HEK293T (cell line): Measurements from ENCODE around the gene ICOS.

Experiments used
- CTCF ChIA-PET: fragments of 350-600 bp; formaldehyde crosslinking; extraction: SDS; loops from one replicate; lab custom pipeline; 2021; ENCODE audit warnings: antibody characterized with exemption, inconsistent platforms; lab: Yijun Ruan, JAX
- POLR2A ChIA-PET: fragments of 350-600 bp; formaldehyde crosslinking; extraction: SDS; loops from one replicate; lab custom pipeline; 2020; ENCODE audit warnings: antibody characterized with exemption, inconsistent platforms; lab: Yijun Ruan, JAX
- DNase-seq: peaks from one replicate; pipeline ENCODE4 v3.0.0; 2012; ENCODE audit warnings: mixed read lengths; ENCODE audit errors: extremely low spot score
- ARNT ChIP-seq: fragments of 450-650 bp; IDR thresholded peaks from 2 replicates; pipeline ENCODE4 v1.6.1; 2017; ENCODE audit warnings: mild to moderate bottlenecking
- BHLHE40 ChIP-seq: fragments of 450-650 bp; IDR thresholded peaks from 2 replicates; pipeline ENCODE4 v1.6.1; 2016; ENCODE audit warnings: mild to moderate bottlenecking, moderate library complexity, borderline replicate concordance
- CTBP1 ChIP-seq: fragments of 450-650 bp; IDR thresholded peaks from 2 replicates; pipeline ENCODE4 v1.6.1; 2016; ENCODE audit warnings: borderline replicate concordance
- ELF4 ChIP-seq: fragments of 450-650 bp; IDR thresholded peaks from 2 replicates; pipeline ENCODE4 v1.6.1; 2017; ENCODE audit warnings: antibody characterized with exemption
- FOXA1 ChIP-seq: fragments of 450-650 bp; IDR thresholded peaks from 2 replicates; pipeline ENCODE4 v1.6.1; 2016; ENCODE audit warnings: mild to moderate bottlenecking
- FOXK2 ChIP-seq: fragments of 450-650 bp; IDR thresholded peaks from 2 replicates; pipeline ENCODE4 v1.6.1; 2016; ENCODE audit warnings: mild to moderate bottlenecking
- FOXM1 ChIP-seq: fragments of 450-650 bp; IDR thresholded peaks from 2 replicates; pipeline ENCODE4 v1.6.1; 2017; ENCODE audit warnings: mild to moderate bottlenecking, borderline replicate concordance
- HDGF ChIP-seq: fragments of 450-650 bp; IDR thresholded peaks from 2 replicates; pipeline ENCODE4 v1.6.1; 2017; ENCODE audit warnings: antibody characterized with exemption, borderline replicate concordance
- L3MBTL2 ChIP-seq: fragments of 450-650 bp; conservative IDR thresholded peaks from 2 replicates; pipeline ENCODE4 v1.6.1; 2016; ENCODE audit warnings: mild to moderate bottlenecking
- LEF1 ChIP-seq: fragments of 450-650 bp; IDR thresholded peaks from 2 replicates; pipeline ENCODE4 v1.6.1; 2017; ENCODE audit warnings: mild to moderate bottlenecking, borderline replicate concordance
- NFRKB ChIP-seq: fragments of 450-650 bp; IDR thresholded peaks from 2 replicates; pipeline ENCODE4 v1.6.1; 2016; ENCODE audit warnings: mild to moderate bottlenecking, moderate library complexity
- PKNOX1 ChIP-seq: fragments of 450-650 bp; IDR thresholded peaks from 2 replicates; pipeline ENCODE4 v1.6.1; 2016
- SP1 ChIP-seq: fragments of 450-650 bp; IDR thresholded peaks from 2 replicates; pipeline ENCODE4 v1.6.1; 2017
- SUZ12 ChIP-seq: fragments of 450-650 bp; IDR thresholded peaks from 2 replicates; pipeline ENCODE4 v1.6.1; 2016; ENCODE audit warnings: mild to moderate bottlenecking
- TARDBP ChIP-seq: fragments of 450-650 bp; IDR thresholded peaks from 2 replicates; pipeline ENCODE4 v1.6.1; 2016
- ZNF384 ChIP-seq: fragments of 450-650 bp; IDR thresholded peaks from 2 replicates; pipeline ENCODE4 v1.6.1; 2016

The ICOS gene

GRCh38 chr2:203936535-203936934 lies at the start of gene ICOS:
TSS of gene ICOS (plus strand) at chr2:203936763. CDS start at chr2:203936815, 52 bp downstream.
- POLR2A ChIA-PET: no interaction called here
- no peak for DNase-seq
- no peak for TF ChIP-seq FOXM1
- TF ChIP-seq SUZ12: no peak
- TF ChIP-seq TARDBP: no peak
- CTCF ChIA-PET: no interaction called here

- no peak for DNase-seq
- CTCF ChIA-PET: no interaction called here
These were observed 48.9 kb upstream of the ICOS start for GRCh38 chr2:203887677-203888076.

GRCh38 chr2:203889542-203889941 lies 47.0 kb upstream of the ICOS start:
- POLR2A ChIA-PET: no interaction called here
- CTCF ChIA-PET: no interaction called here
- TF ChIP-seq HDGF: no peak
- TF ChIP-seq FOXA1: no peak
- no peak for DNase-seq

More at GRCh38 chr2:203887677-203888076, 48.9 kb upstream of the ICOS start:
- TF ChIP-seq FOXA1 (no peak), SUZ12 (no peak), SP1 (no peak), HDGF (no peak), NFRKB (no peak), TARDBP (no peak), ELF4 (no peak), LEF1 (no peak), BHLHE40 (no peak), FOXM1 (no peak), ARNT (no peak), FOXK2 (no peak), PKNOX1 (no peak), CTBP1 (no peak)
- POLR2A ChIA-PET: interaction anchor here (0.6 kb wide), 1 partner anchor 152 kb away, joined by 3 read pairs; no protein-coding TSS in a partner anchor

- DNase-seq: no peak
- POLR2A ChIA-PET: no interaction called here
- TF ChIP-seq SUZ12: no peak
- TF ChIP-seq FOXA1: no peak
- TF ChIP-seq HDGF: no peak
- no peak for TF ChIP-seq LEF1
- TF ChIP-seq L3MBTL2: no peak
- TF ChIP-seq CTBP1: no peak
- TF ChIP-seq ZNF384: no peak
- TF ChIP-seq ARNT: no peak
- TF ChIP-seq NFRKB: no peak
- no peak for TF ChIP-seq TARDBP
- TF ChIP-seq ELF4: no peak
- CTCF ChIA-PET: no interaction called here
These were observed 46.6 kb upstream of the ICOS start for GRCh38 chr2:203889944-203890343.

GRCh38 chr2:203890733-203891132 lies 45.8 kb upstream of the ICOS start:
- TF ChIP-seq FOXA1 (no peak), TARDBP (no peak), SP1 (no peak), FOXK2 (no peak), FOXM1 (no peak), SUZ12 (no peak)
- no peak for DNase-seq
- CTCF ChIA-PET: no interaction called here
- POLR2A ChIA-PET: no interaction called here

GRCh38 chr2:203891474-203891873 lies 45.1 kb upstream of the ICOS start:
- CTCF ChIA-PET: no interaction called here
- TF ChIP-seq ELF4: no peak
- TF ChIP-seq NFRKB: no peak
- TF ChIP-seq L3MBTL2: no peak
- TF ChIP-seq LEF1: no peak
- TF ChIP-seq FOXM1: no peak
- TF ChIP-seq PKNOX1: no peak
- no peak for DNase-seq
- POLR2A ChIA-PET: no interaction called here

GRCh38 chr2:203892207-203892606 lies 44.4 kb upstream of the ICOS start:
- DNase-seq: no peak
- POLR2A ChIA-PET: no interaction called here
- TF ChIP-seq CTBP1: no peak
- TF ChIP-seq NFRKB: no peak
- no peak for TF ChIP-seq TARDBP
- TF ChIP-seq HDGF: no peak
- TF ChIP-seq ARNT: no peak
- no peak for TF ChIP-seq L3MBTL2
- TF ChIP-seq SUZ12: no peak
- TF ChIP-seq FOXK2: no peak
- no peak for TF ChIP-seq PKNOX1
- no peak for TF ChIP-seq LEF1
- no peak for TF ChIP-seq BHLHE40
- TF ChIP-seq FOXA1: no peak
- TF ChIP-seq ELF4: no peak
- TF ChIP-seq FOXM1: no peak
- no peak for TF ChIP-seq SP1
- TF ChIP-seq ZNF384: no peak
- CTCF ChIA-PET: no interaction called here
